ENCODE results near the gene LAMA2. TPM values are rescaled to one million over a fixed set of nuclear protein-coding genes. Genes with fewer than 3 reads are reported as not detected.

LAMA2 gene
- total RNA-seq, 1 experiment from 2014 or later, result 4.2 TPM

DNA sequence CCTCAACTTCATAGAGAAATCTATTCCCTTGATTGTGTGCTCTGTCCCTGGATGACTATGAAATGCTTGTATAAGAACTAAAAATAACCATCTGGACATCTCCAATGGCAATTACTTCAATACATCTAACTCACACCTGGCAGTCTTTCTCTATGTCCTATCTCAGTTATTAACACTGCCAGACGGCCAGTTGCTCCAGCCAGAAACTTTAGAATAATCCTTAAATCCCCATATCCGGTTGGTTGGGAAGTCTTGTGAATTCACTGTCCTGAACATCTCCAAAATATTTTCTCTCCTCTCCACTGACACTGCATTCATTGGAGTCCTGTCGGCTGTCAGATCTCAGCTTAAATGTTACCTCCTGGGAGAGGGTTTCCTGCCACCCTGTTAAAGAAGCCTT, 12.2 kb upstream of the LAMA2 start:
- peaks cover 0 to 6% (median 0%) of the 10 kb centered on the region in 3 experiments; a peak in 2 of 7 replicates for H3K36me3 Mint-ChIP-seq (ENCODE audit: insufficient read depth in 1 of 3, low read depth in 3 of 3)
- Histone ChIP-seq H2AFZ (ENCODE audit: low read length) (no peak overlapping the region), H3K4ac (ENCODE audit: low read depth, low read length) (no peak overlapping the region)

More for the DNA sequence above, 12.2 kb upstream of the LAMA2 start:
- no peak overlapping the region for H3K27ac Mint-ChIP-seq
- Histone ChIP-seq H3K79me2 (ENCODE audit: insufficient read depth, low read length) (no peaks in the 10 kb centered on the region), H3K4me1 (ENCODE audit: insufficient read depth, low read length) (no peaks in the 10 kb centered on the region), H3K4me2 (ENCODE audit: insufficient read depth, insufficient read length, low read length) (no peak overlapping the region), H3K23ac (ENCODE audit: insufficient read length, low read depth, low read length) (no peak overlapping the region), H3K27me3 (ENCODE audit: insufficient read depth, low read length) (no peaks in the 10 kb centered on the region), H3K27ac (ENCODE audit: insufficient read length, low read depth, low read length) (no peak overlapping the region), H3K79me1 (ENCODE audit: insufficient read depth, low read depth, low read length, poor library complexity, severe bottlenecking) (no peaks in the 10 kb centered on the region), H2BK12ac (ENCODE audit: insufficient read length, low read depth, low read length) (no peak overlapping the region), H4K20me1 (ENCODE audit: control insufficient read depth, insufficient read depth, insufficient read length) (no peaks in the 10 kb centered on the region), H3K18ac (ENCODE audit: insufficient read length, low read depth, low read length) (no peak overlapping the region), H2BK120ac (ENCODE audit: low read depth, low read length, poor library complexity, severe bottlenecking) (no peak overlapping the region), H3T11ph (ENCODE audit: low read length) (no peak overlapping the region), H4K5ac (ENCODE audit: insufficient read length, low read depth, low read length) (no peak overlapping the region), H2BK15ac (ENCODE audit: low read depth, low read length) (no peak overlapping the region), H4K91ac (ENCODE audit: insufficient read length, low read depth, low read length) (no peak overlapping the region), H3K23me2 (ENCODE audit: insufficient read length, low read depth, low read length, poor library complexity, severe bottlenecking) (no peaks in the 10 kb centered on the region), H3K56ac (ENCODE audit: insufficient read length, low read depth, low read length) (no peak overlapping the region), H2BK20ac (ENCODE audit: low read depth, low read length, poor library complexity, severe bottlenecking) (no peak overlapping the region), H3K14ac (ENCODE audit: insufficient read depth, low read length) (no peak overlapping the region), H4K8ac (replicated peaks; ENCODE audit: insufficient read length, low read depth, low read length) (no peak overlapping the region), H3K9me3 (ENCODE audit: control insufficient read depth, low read depth, low read length) (no peaks in the 10 kb centered on the region), H2BK5ac (ENCODE audit: insufficient read length, low read length) (no peak overlapping the region), H3K9ac (ENCODE audit: extremely low read depth, insufficient read length, low read length) (no peak overlapping the region), H2AK5ac (ENCODE audit: insufficient read length, low read length) (no peak overlapping the region)
- H3K4me1 Mint-ChIP-seq, result no peaks in the 10 kb centered on the region
- no peak overlapping the region for H3K4me3 Mint-ChIP-seq
- no peaks in the 10 kb centered on the region for H3K27me3 Mint-ChIP-seq (ENCODE audit: low read depth)
- TF ChIP-seq CTCF (conservative IDR thresholded peaks at IDR 0.05), result no peak
- whole genome bisulfite sequencing (ENCODE audit: extremely low coverage, insufficient read length, low lambda C conversion rate), result no CpG with 5 or more reads among the region's 3 CpGs
- H3K9me3 Mint-ChIP-seq, result peaks cover 5 to 7% of the 10 kb centered on the region in 2 experiments; a peak in 2 of 5 replicates
- DNase-seq, result no peak
